IPS DF 6.9 (cell line): Measurements from ENCODE around the gene ARMC12.

ENCODE experiments used
- DNase-seq: peaks from one replicate; pipeline ENCODE4 v3.0.0-alpha.2; 2013; ENCODE audit warnings: low read depth, low spot score
- H3K27ac ChIP-seq: one replicate; pipeline ENCODE4 v1.5.1; 2013; ENCODE audit warnings: low read length, control low read depth
- H3K27me3 ChIP-seq: 2 replicates; pipeline ENCODE4 v1.6.1; 2013; ENCODE audit warnings: mild to moderate bottlenecking, low read length; ENCODE audit not compliant: control insufficient read depth, insufficient read depth
- H3K36me3 ChIP-seq: 2 replicates; pipeline ENCODE4 v1.6.1; 2013; ENCODE audit warnings: low read length; ENCODE audit not compliant: control insufficient read depth, insufficient read depth
- H3K4me1 ChIP-seq: 2 replicates; pipeline ENCODE4 v1.6.1; 2013; ENCODE audit warnings: low read length; ENCODE audit not compliant: control insufficient read depth, insufficient read depth
- H3K4me3 ChIP-seq: 2 replicates; pipeline ENCODE4 v1.5.1; 2013; ENCODE audit warnings: mild to moderate bottlenecking, low read length
- H3K9me3 ChIP-seq: 2 replicates; pipeline ENCODE4 v1.6.1; 2013; ENCODE audit warnings: low read length, inconsistent platforms; ENCODE audit not compliant: control insufficient read depth, insufficient read depth
- WGBS: extraction: QIAGEN DNeasy Blood & Tissue Kit; methylation state at CpG from one replicate; pipeline ENCODE4 v1.1.7; 2013; ENCODE audit warnings: mixed read lengths, missing lambda C conversion rate; ENCODE audit not compliant: insufficient read length, insufficient coverage; 5-methylcytosine and 5-hydroxymethylcytosine counted together

Gene ARMC12

GRCh38 chr6:35719404-35719829 is 17.4 kb upstream of the ARMC12 start:
- no peak for DNase-seq
- WGBS, result no CpG with 5 or more reads among the region's 5 CpGs
- H3K4me1 ChIP-seq, result peaks cover 14% of the 10 kb centered on the region
- no peaks in the 10 kb centered on the region for H3K36me3 ChIP-seq
- H3K27ac ChIP-seq, result no peak overlapping the region
- H3K4me3 ChIP-seq, result no peak overlapping the region
- H3K9me3 ChIP-seq, result no peaks in the 10 kb centered on the region
- no peaks in the 10 kb centered on the region for H3K27me3 ChIP-seq

DNA sequence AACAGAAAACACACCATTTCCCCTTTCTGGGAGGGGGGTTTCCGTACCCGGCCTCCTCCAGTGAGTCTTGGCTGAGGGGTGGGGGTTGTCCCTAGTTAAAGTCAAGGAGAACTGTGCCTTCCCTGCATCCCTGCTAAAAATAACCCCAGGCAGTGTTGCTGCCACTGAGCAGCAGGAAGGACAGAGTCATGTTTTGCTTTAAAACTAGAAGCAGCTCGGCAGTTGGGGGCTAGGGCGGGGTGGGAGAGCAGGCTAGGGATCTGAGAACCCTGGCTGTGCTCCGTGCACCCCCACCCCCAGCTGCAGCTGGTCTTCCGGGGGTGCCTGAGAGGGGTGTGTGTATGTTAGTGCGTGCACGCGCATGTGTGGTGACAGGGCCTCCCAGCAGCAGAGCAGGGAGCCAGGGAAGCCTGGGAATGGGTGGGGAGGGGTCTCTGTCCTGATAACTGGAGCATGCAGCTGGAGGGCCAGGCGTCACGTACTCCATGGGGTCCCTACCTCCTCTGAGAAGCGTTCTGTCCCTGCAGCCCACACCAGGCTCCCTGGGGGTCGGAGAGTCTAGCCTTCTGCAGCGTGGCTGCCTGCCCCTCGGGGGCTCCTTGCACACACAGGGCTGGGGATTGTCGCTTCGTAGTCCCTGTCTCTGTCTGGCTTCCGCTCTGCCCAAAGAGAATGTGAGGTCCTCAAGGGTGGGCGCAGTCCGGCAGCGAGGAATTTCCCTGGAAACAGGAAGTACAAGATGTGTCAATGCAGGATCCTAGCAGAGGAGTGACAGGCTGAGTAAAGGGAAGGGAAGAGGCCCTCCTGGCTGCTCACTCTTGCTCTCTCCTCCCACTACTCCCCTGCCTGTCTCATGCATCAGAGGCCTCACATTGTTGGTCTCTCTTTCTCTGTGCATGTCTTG is 16.8 kb upstream of the ARMC12 start:
- no peaks in the 10 kb centered on the region for H3K27me3 ChIP-seq
- peaks cover 14% of the 10 kb centered on the region for H3K4me1 ChIP-seq
- H3K27ac ChIP-seq, result no peak overlapping the region
- H3K9me3 ChIP-seq, result no peaks in the 10 kb centered on the region
- H3K4me3 ChIP-seq, result no peak overlapping the region
- no CpG with 5 or more reads among the region's 21 CpGs for WGBS
- no peaks in the 10 kb centered on the region for H3K36me3 ChIP-seq
- no peak for DNase-seq

GRCh38 chr6:35722121-35722761 is 14.6 kb upstream of the ARMC12 start:
- Histone ChIP-seq H3K4me1 (peaks cover 16% of the 10 kb centered on the region), H3K36me3 (no peaks in the 10 kb centered on the region), H3K9me3 (no peaks in the 10 kb centered on the region), H3K27ac (no peak overlapping the region), H3K27me3 (no peaks in the 10 kb centered on the region), H3K4me3 (no peak overlapping the region)
- no CpG with 5 or more reads among the region's 10 CpGs for WGBS
- DNase-seq, result no peak

DNA sequence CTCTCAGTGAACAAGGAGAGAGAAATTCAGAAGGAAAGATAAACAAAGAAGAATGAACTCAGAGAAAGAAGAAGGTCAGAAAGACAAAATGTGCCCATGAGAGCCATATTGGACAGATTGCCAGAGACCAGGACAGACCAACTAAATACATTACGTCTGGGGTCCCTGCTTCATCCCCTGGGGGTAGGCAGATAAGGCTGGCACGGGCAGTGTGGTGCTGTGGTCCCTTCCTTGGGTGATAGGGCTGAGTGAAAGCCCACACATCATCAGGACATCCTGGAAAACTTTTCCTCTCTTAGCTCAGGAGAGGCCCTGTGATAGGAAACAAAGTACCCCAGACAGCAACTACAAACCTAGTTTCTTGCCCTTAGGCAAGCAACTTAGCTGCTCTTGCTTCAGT is 13.2 kb upstream of the ARMC12 start:
- H3K9me3 ChIP-seq, result no peaks in the 10 kb centered on the region
- H3K4me1 ChIP-seq, result peaks cover 13% of the 10 kb centered on the region
- H3K27me3 ChIP-seq, result no peaks in the 10 kb centered on the region
- no peak for DNase-seq
- WGBS, result no CpG with 5 or more reads among the region's 2 CpGs
- no peaks in the 10 kb centered on the region for H3K36me3 ChIP-seq
- H3K27ac ChIP-seq, result no peak overlapping the region
- no peak overlapping the region for H3K4me3 ChIP-seq

DNA sequence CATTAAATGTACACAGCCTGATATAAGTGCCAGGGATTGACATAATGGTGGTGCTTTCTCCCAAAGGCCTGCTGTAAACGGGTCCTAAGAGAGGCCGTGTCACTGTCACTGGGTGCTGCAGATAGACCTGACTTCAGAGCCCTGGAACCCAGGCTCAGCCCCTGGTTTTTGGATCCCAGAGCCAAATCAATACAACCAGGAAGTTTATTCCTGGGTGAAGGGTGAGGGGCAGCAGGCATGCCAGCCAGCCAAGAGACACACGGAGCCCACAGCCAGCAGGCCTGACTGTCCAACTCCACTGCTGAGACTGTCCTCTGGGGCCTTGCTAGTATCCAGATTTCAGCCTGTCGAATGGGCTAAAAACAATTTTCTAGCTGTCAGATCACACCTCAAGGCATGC is 12.8 kb upstream of the ARMC12 start:
- no peak for DNase-seq
- Histone ChIP-seq H3K27ac (no peak overlapping the region), H3K9me3 (no peaks in the 10 kb centered on the region), H3K4me1 (peaks cover 12% of the 10 kb centered on the region), H3K27me3 (no peaks in the 10 kb centered on the region), H3K36me3 (no peaks in the 10 kb centered on the region), H3K4me3 (no peak overlapping the region)
- no CpG with 5 or more reads among the region's 4 CpGs for WGBS

DNA sequence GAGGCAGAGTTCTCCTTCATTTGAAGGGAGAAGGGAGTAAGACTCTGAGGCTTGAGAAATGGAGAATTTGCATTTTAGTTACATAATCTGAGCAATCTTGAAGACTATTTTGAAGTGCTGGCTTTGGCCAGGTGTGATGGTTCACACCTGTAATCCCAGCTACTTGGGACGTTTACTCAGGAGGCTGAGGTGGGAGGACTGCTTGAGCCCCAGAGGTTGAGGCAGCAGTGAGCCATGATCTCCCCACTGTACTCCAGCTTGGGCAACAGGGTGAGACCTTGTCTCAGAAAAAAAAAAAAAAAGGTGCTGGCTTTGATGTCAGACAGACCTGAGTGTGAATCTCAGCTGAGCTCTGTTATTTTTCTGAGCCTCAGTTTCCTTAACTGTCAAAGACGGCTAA is 12.4 kb upstream of the ARMC12 start:
- H3K9me3 ChIP-seq, result no peaks in the 10 kb centered on the region
- no CpG with 5 or more reads among the region's 2 CpGs for WGBS
- H3K4me3 ChIP-seq, result no peak overlapping the region
- H3K27ac ChIP-seq, result no peak overlapping the region
- H3K27me3 ChIP-seq, result no peaks in the 10 kb centered on the region
- no peak for DNase-seq
- H3K36me3 ChIP-seq, result no peaks in the 10 kb centered on the region
- H3K4me1 ChIP-seq, result peaks cover 13% of the 10 kb centered on the region

- peaks cover 8% of the 10 kb centered on the region for H3K4me1 ChIP-seq
- no peak overlapping the region for H3K4me3 ChIP-seq
- no peaks in the 10 kb centered on the region for H3K9me3 ChIP-seq
- no peaks in the 10 kb centered on the region for H3K36me3 ChIP-seq
- no peaks in the 10 kb centered on the region for H3K27me3 ChIP-seq
- no CpG with 5 or more reads among the region's 5 CpGs for WGBS
- no peak for DNase-seq
- no peak overlapping the region for H3K27ac ChIP-seq
Observed at GRCh38 chr6:35725081-35725708, 11.6 kb upstream of the ARMC12 start.

GRCh38 chr6:35725721-35726438 is 11.0 kb upstream of the ARMC12 start:
- H3K4me3 ChIP-seq, result no peak overlapping the region
- H3K9me3 ChIP-seq, result no peaks in the 10 kb centered on the region
- no peak overlapping the region for H3K27ac ChIP-seq
- DNase-seq, result no peak
- no peaks in the 10 kb centered on the region for H3K36me3 ChIP-seq
- H3K27me3 ChIP-seq, result no peaks in the 10 kb centered on the region
- peaks cover 6% of the 10 kb centered on the region for H3K4me1 ChIP-seq
- no CpG with 5 or more reads among the region's 11 CpGs for WGBS

- no peaks in the 10 kb centered on the region for H3K9me3 ChIP-seq
- peaks cover 6% of the 10 kb centered on the region for H3K4me1 ChIP-seq
- H3K36me3 ChIP-seq, result no peaks in the 10 kb centered on the region
- no peaks in the 10 kb centered on the region for H3K27me3 ChIP-seq
- WGBS, result no CpG with 5 or more reads among the region's 29 CpGs
- peak overlapping the region; percentile 74; the same call in 1 of the 2 replicates for H3K4me3 ChIP-seq
- no peak overlapping the region for H3K27ac ChIP-seq
- no peak for DNase-seq
Observed at GRCh38 chr6:35727231-35727934, 9.4 kb upstream of the ARMC12 start.
